ENCODE measurements around the gene CD7. TPM values are rescaled to one million over a fixed set of nuclear protein-coding genes. Genes with fewer than 3 reads are reported as not detected.

CD7 gene
- total and polyA plus RNA-seq, 9 of the 15 experiments (the other 6 are each of a cell fraction or from before 2014, with no cell fraction given): 0.21 to 0.35 TPM; not detected in 7

- TF ChIP-seq ZHX1 (conservative IDR thresholded peaks at IDR 0.05; ENCODE audit: low read length) (no peak), KLF10 (CRISPR knock-in tag; IDR thresholded peaks at IDR 0.05) (no peak), NKRF (IDR thresholded peaks at IDR 0.05; ENCODE audit: borderline replicate concordance) (peak; percentile 67; the same call in 1 of the 2 replicates), CBX5 (IDR thresholded peaks at IDR 0.05; ENCODE audit: borderline replicate concordance, low read depth) (peak; percentile 48; the same call in 1 of the 2 replicates), ZNF121 (CRISPR knock-in tag; conservative IDR thresholded peaks at IDR 0.05) (no peak), CHD1 (IDR thresholded peaks at IDR 0.05; ENCODE audit: low read length) (peak; percentile 46), CREB3L1 (IDR thresholded peaks at IDR 0.05; ENCODE audit: borderline replicate concordance, low read depth) (peak; percentile 93), ZBTB17 (CRISPR knock-in tag; IDR thresholded peaks at IDR 0.05) (peak; percentile 93), ZNF232 (CRISPR knock-in tag; IDR thresholded peaks at IDR 0.05) (no peak), TRIM28 (IDR thresholded peaks at IDR 0.05) (peak; percentile 57), TRIM24 (IDR thresholded peaks at IDR 0.05) (peak; percentile 96), POLR3G (IDR thresholded peaks at IDR 0.05; ENCODE audit: extremely low read depth, insufficient read length, insufficient replicate concordance) (no peak), ZNF398 (CRISPR knock-in tag; IDR thresholded peaks at IDR 0.05) (no peak; the same call in 1 of the 2 replicates), HNRNPK (IDR thresholded peaks at IDR 0.05; ENCODE audit: low read depth, low read length, poor library complexity, severe bottlenecking) (no peak), RBM25 (IDR thresholded peaks at IDR 0.05; ENCODE audit: low read depth, low read length, severe bottlenecking) (no peak), YY1 (IDR thresholded peaks at IDR 0.05; ENCODE audit: borderline replicate concordance in 1 of 3, control insufficient read depth in 1 of 3, extremely low read depth in 1 of 3, insufficient read depth in 3 of 3, insufficient read length in 1 of 3, insufficient replicate concordance in 2 of 3, low read depth in 1 of 3, low read length in 2 of 3) (no peak), MXD1 (CRISPR knock-in tag; IDR thresholded peaks at IDR 0.05; ENCODE audit: borderline replicate concordance, poor library complexity, severe bottlenecking) (no peak)
Measured at GRCh38 chr17:82345151-82345976, 28.0 kb upstream of the CD7 start (continued).

Measured in K562 (cell line).